ENCODE measurements around the gene SPPL3. TPM values are rescaled to one million over a fixed set of nuclear protein-coding genes. Genes with fewer than 3 reads are reported as not detected.
A peak's percentile ranks its signal among the peaks of the same experiment; 100 is the strongest.
"Not testable (repeated sequence)": the region's sequence is repeated elsewhere in the genome, so short reads cannot be mapped to it uniquely, and the experiment has no call there.

Gene SPPL3
- total RNA-seq, 2 experiments from 2014 or later: 24.7 to 27.6 TPM

GRCh38 chr12:120901101-120901500 is 3.1 kb downstream of the SPPL3 start:
- not testable (repeated sequence) for H3K4me3 Mint-ChIP-seq, H3K27ac Mint-ChIP-seq, H3K27me3 Mint-ChIP-seq, H3K9me3 Mint-ChIP-seq, DNase-seq
- peaks cover 20% of the 10 kb centered on the region for H3K36me3 Mint-ChIP-seq
- peaks cover 31% of the 10 kb centered on the region for H3K4me1 Mint-ChIP-seq

- H3K27ac Mint-ChIP-seq: no peak overlapping the region
- H3K36me3 Mint-ChIP-seq: peaks cover 30% of the 10 kb centered on the region
- H3K27me3 Mint-ChIP-seq: no peaks in the 10 kb centered on the region
- H3K4me1 Mint-ChIP-seq: peaks cover 36% of the 10 kb centered on the region
- H3K9me3 Mint-ChIP-seq: no peaks in the 10 kb centered on the region
- H3K4me3 Mint-ChIP-seq: no peak overlapping the region
- no peak for DNase-seq
These were observed 8.6 kb downstream of the SPPL3 start for GRCh38 chr12:120895532-120895931.

DNA sequence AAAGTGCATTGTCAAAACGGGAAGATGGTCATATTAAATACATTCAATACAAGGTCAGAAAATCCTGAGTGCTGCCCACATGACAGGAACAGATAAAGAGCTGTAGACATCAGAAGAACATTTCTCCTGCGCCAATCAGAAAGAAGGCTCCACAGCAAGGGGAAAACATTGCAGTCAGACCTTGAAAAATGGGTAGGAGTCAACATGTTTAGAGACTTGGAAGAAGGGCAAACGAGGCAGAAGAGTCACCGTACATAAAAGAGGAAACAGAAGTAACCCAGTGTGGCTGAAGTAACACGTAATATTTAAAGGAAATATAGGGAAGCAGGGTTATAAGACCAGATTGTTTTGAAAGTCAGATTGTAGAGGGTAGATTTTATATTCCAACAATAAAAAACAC is 11.9 kb downstream of the SPPL3 start:
- Mint-ChIP-seq H3K9me3 (no peaks in the 10 kb centered on the region), H3K4me3 (no peak overlapping the region), H3K27ac (no peak overlapping the region), H3K4me1 (peaks cover 31% of the 10 kb centered on the region), H3K36me3 (peaks cover 22% of the 10 kb centered on the region), H3K27me3 (no peaks in the 10 kb centered on the region)
- DNase-seq: no peak

DNA sequence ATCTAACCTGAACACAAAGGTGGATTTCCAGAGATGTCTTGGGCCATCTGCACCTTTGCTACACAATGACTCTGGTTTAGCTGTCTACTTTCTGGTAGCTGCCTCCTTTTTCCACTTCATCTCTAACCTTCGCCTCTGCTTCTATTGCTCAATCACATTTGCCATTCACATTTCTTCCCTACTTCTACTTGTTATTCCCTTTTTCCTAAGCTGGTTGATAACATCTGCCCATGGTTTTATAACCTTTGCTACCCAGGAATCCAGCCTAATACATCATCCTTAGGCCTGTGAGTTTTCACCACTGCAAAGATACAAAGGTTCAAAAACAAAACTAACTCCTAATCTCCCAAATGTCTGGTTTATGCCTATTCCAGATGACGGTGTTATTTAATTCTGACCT is 13.2 kb downstream of the SPPL3 start:
- peaks cover 19% of the 10 kb centered on the region for H3K36me3 Mint-ChIP-seq
- no peaks in the 10 kb centered on the region for H3K9me3 Mint-ChIP-seq
- no peak overlapping the region for H3K4me3 Mint-ChIP-seq
- no peak overlapping the region for H3K27ac Mint-ChIP-seq
- peaks cover 33% of the 10 kb centered on the region for H3K4me1 Mint-ChIP-seq
- no peak for DNase-seq
- H3K27me3 Mint-ChIP-seq: no peaks in the 10 kb centered on the region

GRCh38 chr12:120887253-120888043 is 16.7 kb downstream of the SPPL3 start:
- peaks cover 43% of the 10 kb centered on the region for H3K4me1 Mint-ChIP-seq
- no peak overlapping the region for H3K27ac Mint-ChIP-seq
- peak; percentile 41 for DNase-seq
- H3K36me3 Mint-ChIP-seq: peaks cover 12% of the 10 kb centered on the region
- no peak overlapping the region for H3K4me3 Mint-ChIP-seq
- H3K27me3 Mint-ChIP-seq: no peaks in the 10 kb centered on the region
- no peaks in the 10 kb centered on the region for H3K9me3 Mint-ChIP-seq

GRCh38 chr12:120886199-120887018 is 17.7 kb downstream of the SPPL3 start:
- Mint-ChIP-seq H3K9me3 (no peaks in the 10 kb centered on the region), H3K4me3 (peak overlapping the region; percentile 22), H3K27ac (peak overlapping the region; percentile 76), H3K36me3 (peaks cover 5% of the 10 kb centered on the region), H3K4me1 (peaks cover 43% of the 10 kb centered on the region), H3K27me3 (no peaks in the 10 kb centered on the region)
- no peak for DNase-seq

GRCh38 chr12:120885521-120885920 is 18.6 kb downstream of the SPPL3 start:
- no peak overlapping the region for H3K4me3 Mint-ChIP-seq

GRCh38 chr12:120884644-120885043 is 19.5 kb downstream of the SPPL3 start:
- H3K27me3 Mint-ChIP-seq: no peaks in the 10 kb centered on the region
- H3K27ac Mint-ChIP-seq: no peak overlapping the region
- no peak overlapping the region for H3K4me3 Mint-ChIP-seq
- H3K4me1 Mint-ChIP-seq: peaks cover 49% of the 10 kb centered on the region
- no peaks in the 10 kb centered on the region for H3K9me3 Mint-ChIP-seq
- no peak for DNase-seq
- H3K36me3 Mint-ChIP-seq: peaks cover 5% of the 10 kb centered on the region

More at GRCh38 chr12:120885521-120885920, 18.6 kb downstream of the SPPL3 start:
- Mint-ChIP-seq H3K4me1 (peaks cover 45% of the 10 kb centered on the region), H3K27ac (no peak overlapping the region), H3K27me3 (no peaks in the 10 kb centered on the region), H3K36me3 (peaks cover 5% of the 10 kb centered on the region), H3K9me3 (no peaks in the 10 kb centered on the region)
- DNase-seq: no peak

DNA sequence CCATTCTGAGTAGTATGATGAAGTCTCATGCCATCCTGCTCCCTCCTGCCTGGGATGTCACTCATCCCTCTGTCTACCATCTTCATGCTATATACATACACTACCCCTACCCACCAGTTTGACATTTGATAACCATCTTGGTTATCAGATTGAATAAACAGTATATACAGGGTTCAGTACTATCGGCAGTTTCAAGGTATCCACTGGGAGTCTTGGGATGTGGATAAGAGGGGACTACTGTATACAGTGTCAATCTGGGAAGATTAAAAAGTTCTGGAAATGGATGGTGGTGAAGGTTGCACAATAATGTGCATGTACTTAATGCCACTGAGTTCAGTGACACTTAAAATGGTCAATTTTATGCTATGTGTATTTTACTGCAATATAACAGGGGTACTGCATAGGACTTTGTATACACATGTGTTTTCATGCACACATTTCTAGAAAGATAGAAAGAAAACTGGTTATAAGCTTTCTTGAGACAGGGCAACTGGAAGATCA is 22.1 kb downstream of the SPPL3 start:
- peaks cover 50% of the 10 kb centered on the region for H3K4me1 Mint-ChIP-seq

GRCh38 chr12:120879718-120880300 is 24.3 kb downstream of the SPPL3 start:
- Mint-ChIP-seq H3K27me3 (no peaks in the 10 kb centered on the region), H3K9me3 (peaks cover 1% of the 10 kb centered on the region), H3K4me1 (peaks cover 42% of the 10 kb centered on the region), H3K36me3 (peaks cover 19% of the 10 kb centered on the region), H3K4me3 (no peak overlapping the region), H3K27ac (no peak overlapping the region)
- DNase-seq: no peak

More for the DNA sequence above, 22.1 kb downstream of the SPPL3 start:
- Mint-ChIP-seq H3K4me3 (no peak overlapping the region), H3K27me3 (no peaks in the 10 kb centered on the region), H3K27ac (no peak overlapping the region), H3K9me3 (peaks cover under 1% of the 10 kb centered on the region), H3K36me3 (peaks cover 16% of the 10 kb centered on the region)
- DNase-seq: no peak

DNA sequence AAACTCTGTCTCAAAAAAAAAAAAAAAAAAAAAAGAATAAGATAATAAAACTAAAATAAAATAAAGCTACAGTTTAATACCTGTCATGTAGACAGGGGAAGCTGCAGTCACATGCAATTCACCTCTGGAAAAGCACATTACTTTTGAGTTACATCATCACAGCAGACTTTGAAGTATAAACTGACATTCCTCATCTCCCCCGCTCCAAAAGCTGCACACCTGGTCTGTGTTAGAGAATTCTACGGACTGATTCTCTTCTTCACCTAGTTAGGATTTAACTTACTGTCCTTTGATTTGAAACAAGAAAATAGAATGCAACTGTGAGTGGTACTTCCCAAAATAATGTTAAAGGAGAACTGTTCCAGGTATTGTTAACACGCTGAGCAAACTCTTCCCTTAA is 25.1 kb downstream of the SPPL3 start:
- DNase-seq: no peak
- Mint-ChIP-seq H3K9me3 (peaks cover 1% of the 10 kb centered on the region), H3K27ac (no peak overlapping the region), H3K27me3 (no peaks in the 10 kb centered on the region), H3K36me3 (peaks cover 19% of the 10 kb centered on the region), H3K4me3 (no peak overlapping the region), H3K4me1 (peaks cover 43% of the 10 kb centered on the region)

DNA sequence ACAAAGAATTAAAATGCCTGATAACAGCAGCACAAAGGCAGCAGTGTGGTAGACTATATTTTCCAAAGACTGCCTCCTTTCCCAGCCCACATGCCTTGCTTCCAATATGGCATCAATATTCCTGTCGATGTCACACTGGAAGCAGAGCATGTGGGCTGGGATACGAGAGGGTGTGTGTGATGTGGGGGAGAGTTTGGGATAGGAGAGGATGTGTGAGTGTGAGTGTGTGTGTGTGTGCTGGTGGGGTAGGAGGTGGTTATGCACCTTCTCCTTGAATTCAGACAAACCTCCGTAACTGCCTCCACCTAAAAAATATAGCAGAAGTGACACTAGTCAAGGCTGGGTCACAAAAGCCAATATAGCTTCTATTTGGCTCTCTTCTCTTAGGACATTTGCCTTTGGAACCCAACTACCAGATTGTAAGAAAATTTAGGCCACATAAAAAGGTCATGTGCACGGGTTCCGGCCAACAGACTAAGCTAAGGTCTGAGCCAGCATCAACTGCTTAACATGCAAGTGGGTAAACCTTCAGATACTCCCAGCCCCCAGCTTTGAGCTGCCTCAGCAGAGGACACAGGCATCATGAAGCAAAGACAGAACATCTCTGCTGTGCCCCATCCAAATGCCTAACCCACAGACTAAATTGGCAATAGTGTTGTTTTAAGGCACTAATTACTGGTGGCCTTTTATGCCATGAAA is 29.5 kb downstream of the SPPL3 start:
- no peaks in the 10 kb centered on the region for H3K27me3 Mint-ChIP-seq
- peaks cover 46% of the 10 kb centered on the region for H3K4me1 Mint-ChIP-seq
- DNase-seq: no peak
- no peak overlapping the region for H3K27ac Mint-ChIP-seq
- peaks cover 1% of the 10 kb centered on the region for H3K9me3 Mint-ChIP-seq
- H3K4me3 Mint-ChIP-seq: no peak overlapping the region
- peaks cover 20% of the 10 kb centered on the region for H3K36me3 Mint-ChIP-seq

DNA sequence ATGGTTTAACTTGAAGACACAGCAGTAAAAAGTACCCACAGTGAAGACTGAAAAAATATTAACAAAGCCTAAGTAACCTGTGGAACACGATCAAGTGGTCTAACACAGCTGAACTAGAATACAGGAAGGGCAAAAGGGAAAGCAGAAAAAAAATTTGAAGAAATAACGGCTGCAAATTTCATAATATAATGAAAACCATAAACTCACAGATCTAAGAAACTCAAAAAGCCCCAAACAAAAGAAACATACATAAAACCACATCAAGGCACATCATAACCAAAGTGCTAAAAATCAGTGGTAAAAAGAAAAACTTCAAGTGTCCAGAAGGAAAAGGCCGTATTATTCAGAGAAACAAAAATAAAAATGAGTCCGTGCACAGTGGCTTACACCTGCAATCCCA is 30.9 kb downstream of the SPPL3 start:
- DNase-seq: no peak
- H3K9me3 Mint-ChIP-seq: peaks cover 1% of the 10 kb centered on the region
- peaks cover 13% of the 10 kb centered on the region for H3K36me3 Mint-ChIP-seq
- peak overlapping the region; percentile 73 for H3K27ac Mint-ChIP-seq
- peak overlapping the region; percentile 48 for H3K4me3 Mint-ChIP-seq
- H3K4me1 Mint-ChIP-seq: peaks cover 44% of the 10 kb centered on the region
- H3K27me3 Mint-ChIP-seq: no peaks in the 10 kb centered on the region

DNA sequence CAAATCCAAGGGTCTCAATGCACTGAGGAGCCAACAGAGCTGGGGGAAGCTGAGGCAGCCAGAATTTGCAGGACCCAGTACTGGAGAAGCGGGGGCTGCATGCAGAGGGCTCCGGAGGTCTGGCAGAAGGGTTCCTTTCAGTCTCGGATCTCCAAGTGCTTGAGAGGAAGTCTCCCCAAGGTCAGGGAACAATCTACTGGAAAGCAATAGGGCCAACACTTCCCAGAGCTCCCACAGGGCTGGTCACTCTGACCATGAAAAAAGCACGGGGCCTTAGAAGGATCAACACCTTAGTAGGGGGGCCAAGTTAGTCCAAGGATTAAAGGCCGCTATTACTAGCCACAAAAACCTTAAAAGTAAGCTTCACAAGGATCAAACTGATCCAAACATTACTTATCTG is 31.7 kb downstream of the SPPL3 start:
- Mint-ChIP-seq H3K27me3 (no peaks in the 10 kb centered on the region), H3K36me3 (peaks cover 11% of the 10 kb centered on the region), H3K4me1 (peaks cover 44% of the 10 kb centered on the region), H3K9me3 (peaks cover 1% of the 10 kb centered on the region), H3K4me3 (no peak overlapping the region), H3K27ac (peak overlapping the region; percentile 63)
- no peak for DNase-seq
